GM23248 (cell line): ENCODE results near the gene ADGRG4.

Experiments
- EZH2 ChIP-seq: fragments of 200-600 bp; sonication (generic); IDR thresholded peaks from 2 replicates; pipeline ENCODE4 v1.6.1; 2018; ENCODE audit warnings: antibody characterized with exemption, mild to moderate bottlenecking; ENCODE audit not compliant: insufficient read depth, poor library complexity, severe bottlenecking
- EZH2phosphoT487 ChIP-seq: fragments of 200-600 bp; sonication (generic); IDR thresholded peaks from 2 replicates; pipeline ENCODE4 v1.6.1; 2018; ENCODE audit warnings: antibody characterized with exemption, moderate library complexity, mild to moderate bottlenecking, low read depth; ENCODE audit not compliant: insufficient read depth

DNA sequence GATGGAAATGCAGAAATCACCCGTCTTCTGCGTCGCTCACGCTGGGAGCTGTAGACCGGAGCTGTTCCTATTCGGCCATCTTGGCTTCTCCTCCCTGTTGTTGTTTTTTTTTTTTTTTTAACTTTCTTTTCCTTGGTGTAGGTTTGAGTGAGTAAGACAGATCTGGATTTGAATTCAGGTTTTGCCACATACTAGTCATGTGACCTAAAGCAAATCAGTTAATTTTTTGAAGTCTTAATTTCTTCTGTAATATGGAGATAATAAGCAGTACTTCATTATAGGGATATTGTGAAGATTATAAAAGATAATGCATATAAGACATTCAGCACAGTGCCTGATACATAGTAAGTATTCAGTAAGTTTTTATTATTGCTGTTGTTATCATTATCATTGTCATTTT is 145.4 kb downstream of the ADGRG4 start:
- TF ChIP-seq EZH2phosphoT487 (no peak), EZH2 (no peak)
